Activated gamma-delta T cell treated with anti-CD3 and anti-CD28 coated beads, Interleukin-2, amount 50 U/mL, for 16 hours (primary cell): Measurements from ENCODE around the gene IFNA10.
"Not testable (repeated sequence)": the region's sequence is repeated elsewhere in the genome, so short reads cannot be mapped to it uniquely, and the experiment has no call there.

Source experiments
- DNase-seq: peaks from one replicate; pipeline ENCODE4 v3.0.0-alpha.2; 2020; ENCODE audit warnings: low read depth

The IFNA10 gene

DNA sequence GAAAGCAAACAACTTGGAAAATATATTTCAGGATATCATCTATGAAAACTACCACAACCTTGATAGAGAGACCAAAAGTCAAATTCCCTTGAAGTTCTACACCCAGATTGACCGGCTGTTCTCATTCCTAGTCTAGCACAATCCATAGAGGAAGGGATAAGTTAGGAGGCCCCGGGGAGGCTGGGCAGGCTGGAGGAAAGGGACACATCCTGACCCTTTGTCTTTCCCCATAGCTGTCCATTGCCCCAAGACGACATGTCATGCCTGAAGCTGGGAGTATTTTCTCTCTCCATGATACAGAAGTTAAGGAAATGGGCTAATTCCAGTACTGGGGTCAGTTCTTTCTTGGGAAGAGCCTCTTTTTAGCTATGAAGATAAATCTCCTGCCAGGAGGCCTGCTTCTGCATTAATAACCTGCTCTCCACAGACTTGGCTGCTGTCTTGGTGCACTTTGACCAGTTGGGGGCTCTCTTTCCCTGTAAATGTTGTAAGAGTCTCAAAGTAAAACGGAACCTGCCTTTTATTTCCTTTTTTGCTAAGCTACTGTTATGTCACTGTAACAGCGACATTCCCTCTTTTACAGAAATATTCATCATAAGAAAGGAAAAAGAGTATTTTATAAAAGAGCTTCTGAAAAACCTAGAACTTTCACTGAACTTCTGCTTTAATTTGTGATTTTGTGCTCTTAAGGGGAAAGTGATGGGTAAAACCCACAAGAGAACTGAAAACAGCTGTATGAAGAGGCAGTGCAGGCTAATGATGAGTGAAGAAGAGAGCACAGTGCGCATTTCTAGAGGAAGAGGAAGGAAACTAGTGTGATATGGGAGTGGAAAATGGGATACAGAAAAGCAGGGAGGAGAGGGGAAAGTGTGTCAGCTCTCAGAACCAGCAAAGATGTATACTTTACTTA lies 11.8 kb downstream of the IFNA10 start:
- DNase-seq, result not testable (repeated sequence)

DNA sequence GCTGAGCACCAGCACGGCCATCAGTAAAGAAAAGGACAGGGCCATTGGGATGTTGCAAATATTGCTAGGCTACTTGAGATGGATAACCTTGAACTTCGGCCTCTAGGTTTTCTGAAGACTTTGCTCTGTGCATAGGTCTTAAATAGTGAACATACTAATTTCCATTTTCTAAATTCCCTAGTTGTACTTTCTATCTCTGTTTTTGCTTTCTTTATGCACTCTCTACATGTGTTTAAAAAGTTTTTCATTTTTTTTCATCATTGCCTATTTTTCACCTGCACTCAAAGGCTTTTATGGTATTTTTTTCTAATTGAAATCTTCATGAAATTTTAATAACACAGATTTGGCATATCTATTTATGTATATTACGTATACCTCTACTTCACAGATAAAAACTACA lies 19.5 kb downstream of the IFNA10 start, which contains the start of gene IFNA4:
TSS of gene IFNA4 (minus strand) at position 101 of the 400 bp plus-strand sequence. CDS start at position 45, 56 bp downstream.
- not testable (repeated sequence) for DNase-seq

GRCh38 chr9:21182810-21183736 lies 23.9 kb downstream of the IFNA10 start:
- not testable (repeated sequence) for DNase-seq

- no peak for DNase-seq
Measured at GRCh38 chr9:21174671-21175070, 32.3 kb downstream of the IFNA10 start.

GRCh38 chr9:21172156-21172555 lies 34.8 kb downstream of the IFNA10 start:
- no peak for DNase-seq

- no peak for DNase-seq
Measured at GRCh38 chr9:21171351-21171750, 35.6 kb downstream of the IFNA10 start.

- not testable (repeated sequence) for DNase-seq
Measured at GRCh38 chr9:21166560-21166959, 40.4 kb downstream of the IFNA10 start, which contains the start of gene IFNA21. Gene IFNA21, minus strand, starts transcription at chr9:21166660. Its CDS starts 48 bp downstream, at chr9:21166612.

DNA sequence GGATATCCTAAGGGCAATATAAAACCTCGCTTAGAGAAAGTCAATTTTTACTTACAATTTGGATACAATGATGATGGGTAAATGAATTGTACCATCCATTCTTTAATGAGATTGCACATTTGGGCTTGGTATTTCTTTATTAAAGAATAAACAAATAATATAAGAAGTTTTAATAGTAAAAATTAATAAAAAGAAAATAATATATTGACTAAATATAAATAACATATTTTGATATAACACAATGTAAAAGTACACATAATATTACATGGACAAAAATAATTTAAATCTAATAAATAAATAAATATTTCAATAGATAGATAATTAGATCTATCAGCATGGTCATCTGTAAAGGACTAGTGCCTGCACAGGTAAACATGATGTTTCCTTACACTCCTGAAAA lies 41.4 kb downstream of the IFNA10 start:
- DNase-seq, result no peak

GRCh38 chr9:21160178-21160577 lies 46.8 kb downstream of the IFNA10 start:
- no peak for DNase-seq
